Gastrocnemius medialis (tissue), 4 donors: ENCODE measurements around the gene AMFR.

Source experiments
- CTCF ChIP-seq, 5 experiments: fragments of 450-650 bp in 3 of 5; fragments of 200-600 bp in 2 of 5; sonication (generic) in 2 of 5; IDR thresholded peaks in 4 of 5; conservative IDR thresholded peaks in 1 of 5; 1 replicate in 4 of 5; 2 replicates in 1 of 5; pipeline ENCODE4 v1.5.1; 2016 to 2019; ENCODE audit warnings: antibody characterized with exemption in 5 of 5, mild to moderate bottlenecking in 3 of 5, moderate library complexity in 3 of 5
- POLR2A ChIP-seq, 2 donors: fragments of 450-650 bp; IDR thresholded peaks; one replicate each; pipeline ENCODE4 v1.6.1; 2017; ENCODE audit warnings: antibody characterized with exemption in 2 of 2, mild to moderate bottlenecking in 2 of 2, moderate library complexity in 2 of 2

GRCh38 chr16:56317998-56318826, 107.1 kb downstream of the AMFR start:
- TF ChIP-seq CTCF (IDR thresholded peaks at IDR 0.05 in 4 of 5, conservative IDR thresholded peaks at IDR 0.05 in 1 of 5) (peak; percentile 86 to 96 (median 88)), POLR2A (IDR thresholded peaks at IDR 0.05) (no peak)
